Kidney (tissue), 14 donors: ENCODE data around the gene MEF2B. TPM values are rescaled to one million over a fixed set of nuclear protein-coding genes. Genes with fewer than 3 reads are reported as not detected.
A peak's percentile ranks its signal among the peaks of the same experiment; 100 is the strongest.

ENCODE experiments used
- DNase-seq, 5 donors: peaks; one replicate each; pipeline ENCODE4 v3.0.0-alpha.2; 2013 to 2020
- FAIRE-seq: peaks from 2 replicates; lab custom pipeline; 2012; peaks lifted over from hg19 to GRCh38; lab: Jason Lieb, UNC
- H3K27ac ChIP-seq, 2 donors: one replicate each; pipeline ENCODE4 v1.7.0; 2013; ENCODE audit warnings: low read depth in 2 of 2, low read length in 2 of 2, inconsistent platforms in 1 of 2
- H3K27me3 ChIP-seq: one replicate; pipeline ENCODE4 v1.7.1; 2013; ENCODE audit warnings: low read length, inconsistent platforms; ENCODE audit not compliant: control insufficient read depth, insufficient read depth
- H3K36me3 ChIP-seq, 3 donors: one replicate each; pipeline versions ENCODE4 v1.7.0 to v1.7.1; 2013; ENCODE audit warnings: low read length in 3 of 3, control low read depth in 1 of 3, inconsistent platforms in 1 of 3; ENCODE audit not compliant: insufficient read depth in 3 of 3, control insufficient read depth in 2 of 3
- H3K4me1 ChIP-seq, 3 donors: one replicate each; pipeline versions ENCODE4 v1.7.0 to v1.7.1; 2013; ENCODE audit warnings: low read length in 3 of 3, inconsistent platforms in 1 of 3, low read depth in 1 of 3; ENCODE audit not compliant: control insufficient read depth in 2 of 3, insufficient read depth in 2 of 3
- H3K4me3 ChIP-seq, 3 donors: one replicate each; pipeline versions ENCODE4 v1.7.0 to v1.8.1; 2013; ENCODE audit warnings: low read length in 3 of 3, control low read depth in 1 of 3, inconsistent platforms in 1 of 3
- H3K9ac ChIP-seq, 3 donors: one replicate each; pipeline versions ENCODE4 v1.7.0 to v1.7.1; 2013; ENCODE audit warnings: low read length in 3 of 3, control low read depth in 1 of 3, inconsistent platforms in 1 of 3
- H3K9me3 ChIP-seq, 3 donors: one replicate each; pipeline versions ENCODE4 v1.7.0 to v1.7.1; 2013; ENCODE audit warnings: low read length in 3 of 3, control low read depth in 1 of 3, inconsistent platforms in 1 of 3; ENCODE audit not compliant: control insufficient read depth in 2 of 3, insufficient read depth in 1 of 3
- intact Hi-C: fragments of 100-400 bp; cut with DNase I; formaldehyde crosslinking; loops from one replicate; pipeline ENCODE4 v1.11.1; 2022
- polyA plus RNA-seq: library from polyadenylated mRNA; stranded (reverse); fragments of 350-450 nt; fragmentation: Illumina TruSeq; extraction: RNeasy Lipid Tissue Mini Kit (QIAGEN cat#74804); gene quantifications from one replicate; pipeline ENCODE4 v1.2.3, GENCODE V29; 2014; ENCODE audit warnings: low read depth, low replicate concordance; ENCODE audit not compliant: insufficient read depth
- total RNA-seq: library from RNA; stranded (reverse); fragmentation: NEBNext Ultra II Directional; extraction: Animal tissue kit (Norgen Biotek cat#: 25700); gene quantifications from one replicate; pipeline ENCODE4 v1.2.1, GENCODE V29; 2021
- TF ChIP-seq, protein P1 (sequence below): IDR thresholded peaks from 3 replicates; pipeline ENCODE4 v1.5.1; 2012; ENCODE audit warnings: mild to moderate bottlenecking, moderate library complexity, borderline replicate concordance; ENCODE audit not compliant: insufficient read depth; ENCODE audit errors: extremely low read depth
- donor health status: control.
- donor health status: control.
- donor health status: control.
- donor health status: control.
- donor health status: control.
- donor health status: DM: yes; HTN: yes; CAD: no.
- donor health status: Normal renal cell carcinoma (clear cell type).

The MEF2B gene
- total and polyA plus RNA-seq, 2 donors from 2014 or later: 0.47 to 3.4 TPM

DNA sequence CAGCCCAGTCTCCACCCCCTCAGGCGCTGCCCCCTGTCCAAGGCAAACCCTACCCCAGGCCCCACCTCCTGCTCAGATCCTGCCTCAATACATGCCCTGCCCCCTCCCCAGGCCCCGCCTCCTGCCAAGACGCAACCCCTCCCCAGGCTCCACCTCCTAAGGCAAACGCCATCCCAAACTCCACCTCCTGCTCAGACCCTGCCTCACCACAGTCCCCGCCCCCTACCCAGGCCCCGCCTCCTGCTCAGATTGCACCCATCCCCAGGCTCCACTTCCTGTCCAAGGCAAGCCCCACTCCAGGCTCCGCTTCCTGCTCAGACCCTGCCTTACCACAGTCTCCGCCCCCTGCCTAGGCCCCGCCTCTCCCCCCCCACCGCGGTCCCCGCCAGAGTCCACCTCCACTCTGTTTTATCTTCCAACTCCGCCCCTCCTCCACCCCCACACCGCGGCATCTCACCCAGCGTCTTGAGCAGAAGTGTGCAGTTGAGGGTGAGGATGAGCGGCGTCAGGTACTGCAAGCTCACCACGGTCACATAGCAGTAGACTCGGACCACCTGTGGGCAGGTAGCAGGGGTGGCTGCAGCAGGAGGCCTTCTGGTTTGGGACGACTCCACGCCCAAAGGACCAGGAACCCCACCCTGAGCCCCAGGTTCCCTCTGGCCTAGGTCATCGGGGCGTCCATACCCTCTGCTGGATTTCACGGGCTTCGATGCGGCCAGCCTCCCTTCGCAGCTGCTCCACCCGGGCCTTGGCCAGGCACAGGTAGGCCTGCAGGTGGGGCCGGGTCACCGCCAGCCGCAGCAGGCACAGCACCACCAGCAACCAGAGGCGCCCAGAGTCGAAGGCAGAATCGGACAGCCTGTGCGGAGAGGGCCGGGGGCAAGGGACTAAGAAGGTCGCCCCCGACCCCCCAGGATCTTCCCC is 49.5 kb downstream of the MEF2B start:
- no peak overlapping the region for H3K27ac ChIP-seq
- H3K9me3 ChIP-seq: peaks cover 0 to 5% (median 2%) of the 10 kb centered on the region in 3 donors
- FAIRE-seq (no peak), DNase-seq (peak; percentile 91 to 99 (median 95))
- no peak overlapping the region for H3K4me3 ChIP-seq
- no peaks in the 10 kb centered on the region for H3K36me3 ChIP-seq
- H3K4me1 ChIP-seq: no peaks in the 10 kb centered on the region
- no peak overlapping the region for H3K9ac ChIP-seq
- TF ChIP-seq, protein P1, sequence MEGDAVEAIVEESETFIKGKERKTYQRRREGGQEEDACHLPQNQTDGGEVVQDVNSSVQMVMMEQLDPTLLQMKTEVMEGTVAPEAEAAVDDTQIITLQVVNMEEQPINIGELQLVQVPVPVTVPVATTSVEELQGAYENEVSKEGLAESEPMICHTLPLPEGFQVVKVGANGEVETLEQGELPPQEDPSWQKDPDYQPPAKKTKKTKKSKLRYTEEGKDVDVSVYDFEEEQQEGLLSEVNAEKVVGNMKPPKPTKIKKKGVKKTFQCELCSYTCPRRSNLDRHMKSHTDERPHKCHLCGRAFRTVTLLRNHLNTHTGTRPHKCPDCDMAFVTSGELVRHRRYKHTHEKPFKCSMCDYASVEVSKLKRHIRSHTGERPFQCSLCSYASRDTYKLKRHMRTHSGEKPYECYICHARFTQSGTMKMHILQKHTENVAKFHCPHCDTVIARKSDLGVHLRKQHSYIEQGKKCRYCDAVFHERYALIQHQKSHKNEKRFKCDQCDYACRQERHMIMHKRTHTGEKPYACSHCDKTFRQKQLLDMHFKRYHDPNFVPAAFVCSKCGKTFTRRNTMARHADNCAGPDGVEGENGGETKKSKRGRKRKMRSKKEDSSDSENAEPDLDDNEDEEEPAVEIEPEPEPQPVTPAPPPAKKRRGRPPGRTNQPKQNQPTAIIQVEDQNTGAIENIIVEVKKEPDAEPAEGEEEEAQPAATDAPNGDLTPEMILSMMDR: no peak
- no peaks in the 10 kb centered on the region for H3K27me3 ChIP-seq
- intact Hi-C loops: no loop called here

- DNase-seq (no peak), FAIRE-seq (no peak)
- Histone ChIP-seq H3K4me3 (peak overlapping the region in 1 of 3 donors; percentile 32), H3K27ac (peak overlapping the region; percentile 47 to 71), H3K4me1 (no peaks in the 10 kb centered on the region), H3K27me3 (no peaks in the 10 kb centered on the region), H3K36me3 (no peaks in the 10 kb centered on the region), H3K9me3 (peaks cover 0 to 5% (median 2%) of the 10 kb centered on the region in 3 donors), H3K9ac (no peak overlapping the region)
- intact Hi-C loops: no loop called here
- TF ChIP-seq, protein P1: no peak
Observed at GRCh38 chr19:19119325-19120237, 50.5 kb downstream of the MEF2B start.

DNA sequence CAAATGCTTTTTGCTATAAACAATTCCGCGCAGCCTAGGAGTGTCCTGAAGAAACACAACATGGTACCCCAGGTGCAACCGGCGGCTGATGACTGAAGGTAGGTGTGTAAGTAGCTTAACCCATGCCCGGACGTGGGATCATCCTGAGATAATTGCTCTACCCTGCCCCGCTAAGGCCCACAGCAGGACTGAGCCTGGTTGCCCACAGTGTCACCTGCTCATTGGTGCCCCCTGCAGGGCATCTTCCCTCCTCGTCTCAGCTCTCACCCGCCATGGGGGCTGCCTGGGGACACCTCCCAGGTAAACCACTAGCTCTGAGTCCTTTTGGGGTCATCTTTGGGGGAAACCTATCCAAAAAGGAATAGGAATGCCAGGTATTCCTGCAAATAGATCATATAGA is 54.1 kb downstream of the MEF2B start:
- FAIRE-seq (no peak), DNase-seq (no peak)
- H3K4me1 ChIP-seq: peaks cover 0 to 3% (median 2%) of the 10 kb centered on the region in 3 donors
- H3K4me3 ChIP-seq: no peak overlapping the region
- no peak overlapping the region for H3K27ac ChIP-seq
- TF ChIP-seq, protein P1: peak; percentile 52
- intact Hi-C loops: no loop called here
- H3K27me3 ChIP-seq: no peaks in the 10 kb centered on the region
- H3K36me3 ChIP-seq: no peaks in the 10 kb centered on the region
- H3K9me3 ChIP-seq: no peaks in the 10 kb centered on the region
- no peak overlapping the region for H3K9ac ChIP-seq
